ENCODE measurements around the gene TBC1D2.
"Not testable (repeated sequence)": the region's sequence is repeated elsewhere in the genome, so short reads cannot be mapped to it uniquely, and the experiment has no call there.

TBC1D2 gene

GRCh38 chr9:98176391-98177259, 78.8 kb downstream of the TBC1D2 start:
- no peak for TF ChIP-seq CTCF (IDR thresholded peaks at IDR 0.05; ENCODE audit: control insufficient read depth, insufficient read depth, low read depth, low read length, missing control alignments)
- no peak for DNase-seq (ENCODE audit: low read depth)
- H3K4me3 ChIP-seq (ENCODE audit: control insufficient read depth, low read depth, low read length) = no peak overlapping the region

GRCh38 chr9:98175762-98176161, 79.7 kb downstream of the TBC1D2 start:
- no peak for TF ChIP-seq CTCF (IDR thresholded peaks at IDR 0.05; ENCODE audit: control insufficient read depth, insufficient read depth, low read depth, low read length, missing control alignments)
- no peak for DNase-seq (ENCODE audit: low read depth)
- no peak overlapping the region for H3K4me3 ChIP-seq (ENCODE audit: control insufficient read depth, low read depth, low read length)

GRCh38 chr9:98175028-98175569, 80.3 kb downstream of the TBC1D2 start:
- no peak overlapping the region for H3K4me3 ChIP-seq (ENCODE audit: control insufficient read depth, low read depth, low read length)
- TF ChIP-seq CTCF (IDR thresholded peaks at IDR 0.05; ENCODE audit: control insufficient read depth, insufficient read depth, low read depth, low read length, missing control alignments) = no peak

GRCh38 chr9:98174502-98174918, 80.9 kb downstream of the TBC1D2 start:
- DNase-seq (ENCODE audit: low read depth); H3K4me3 ChIP-seq (ENCODE audit: control insufficient read depth, low read depth, low read length): not testable (repeated sequence)

More at GRCh38 chr9:98175028-98175569, 80.3 kb downstream of the TBC1D2 start:
- no peak for DNase-seq (ENCODE audit: low read depth)

GRCh38 chr9:98173181-98173580, 82.3 kb downstream of the TBC1D2 start:
- DNase-seq (ENCODE audit: low read depth) = no peak
- TF ChIP-seq CTCF (IDR thresholded peaks at IDR 0.05; ENCODE audit: control insufficient read depth, insufficient read depth, low read depth, low read length, missing control alignments) = no peak
- H3K4me3 ChIP-seq (ENCODE audit: control insufficient read depth, low read depth, low read length) = no peak overlapping the region

GRCh38 chr9:98172604-98173003, 82.8 kb downstream of the TBC1D2 start:
- TF ChIP-seq CTCF (IDR thresholded peaks at IDR 0.05; ENCODE audit: control insufficient read depth, insufficient read depth, low read depth, low read length, missing control alignments) = no peak
- no peak for DNase-seq (ENCODE audit: low read depth)
- H3K4me3 ChIP-seq (ENCODE audit: control insufficient read depth, low read depth, low read length) = no peak overlapping the region

DNA sequence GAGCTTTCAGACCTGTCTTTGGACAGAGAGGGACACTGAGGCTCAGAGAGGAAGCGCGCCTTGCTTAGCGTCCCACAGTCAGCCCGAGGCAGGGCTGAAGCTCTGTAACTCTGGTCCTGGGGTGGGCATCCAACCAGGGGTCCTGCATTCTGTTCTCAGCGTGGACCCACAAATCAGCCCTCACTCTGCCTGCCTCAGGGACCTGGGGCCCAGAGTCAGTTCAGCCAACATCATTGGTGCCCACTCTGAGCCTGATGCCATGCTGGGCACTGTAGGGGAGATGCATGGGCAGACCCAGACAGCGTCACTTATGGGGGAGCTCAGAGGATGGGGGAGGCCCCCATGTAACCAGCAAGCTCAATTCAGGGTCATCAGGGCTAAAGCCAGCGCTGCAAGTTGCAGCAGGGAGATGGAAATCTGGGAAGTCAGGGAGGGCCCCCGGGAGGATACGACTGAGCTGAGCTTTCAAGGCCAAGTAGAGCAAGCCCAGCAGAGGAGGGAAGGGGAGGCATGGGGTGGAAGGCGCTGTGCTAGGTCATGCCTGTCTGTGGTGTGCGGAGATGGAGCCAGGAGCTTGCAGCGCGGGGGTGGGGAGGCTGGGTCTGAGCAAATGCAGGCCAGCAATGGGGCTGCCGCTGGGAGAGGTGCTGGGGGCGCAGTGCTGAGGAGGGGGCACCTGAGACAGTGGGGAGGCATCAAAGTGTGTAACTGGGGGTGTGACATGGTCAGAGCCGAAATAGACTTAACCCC, 84.1 kb downstream of the TBC1D2 start:
- no peak overlapping the region for H3K4me3 ChIP-seq (ENCODE audit: control insufficient read depth, low read depth, low read length)
- DNase-seq (ENCODE audit: low read depth) = no peak
- no peak for TF ChIP-seq CTCF (IDR thresholded peaks at IDR 0.05; ENCODE audit: control insufficient read depth, insufficient read depth, low read depth, low read length, missing control alignments)
